Aorta (tissue), 5 donors: ENCODE results near the gene MVK. TPM values are rescaled to one million over a fixed set of nuclear protein-coding genes. Genes with fewer than 3 reads are reported as not detected.
A peak's percentile ranks its signal among the peaks of the same experiment; 100 is the strongest.

ENCODE experiments used
- ATAC-seq: fragments of 200-7000 bp; cut with Tn5 transposase; one replicate; pipeline ENCODE4 v1.9.1; 2022; ENCODE audit warnings: moderate library complexity; ENCODE audit not compliant: low FRiP score
- DNase-seq, 2 donors: peaks; one replicate each; pipeline ENCODE4 v3.0.0-alpha.2; 2020
- H3K27ac ChIP-seq, 2 donors: one replicate each; pipeline ENCODE4 v1.5.1; 2013; ENCODE audit warnings: low read length in 2 of 2, mild to moderate bottlenecking in 2 of 2, moderate library complexity in 2 of 2, control low read depth in 1 of 2, inconsistent platforms in 1 of 2, low read depth in 1 of 2
- H3K27me3 ChIP-seq, 2 donors: one replicate each; pipeline ENCODE4 v1.6.1; 2013; ENCODE audit warnings: control low read depth in 1 of 2, low read length in 1 of 2, mild to moderate bottlenecking in 1 of 2, moderate library complexity in 1 of 2; ENCODE audit not compliant: insufficient read depth in 2 of 2, control insufficient read depth in 1 of 2
- H3K36me3 ChIP-seq, 2 donors: one replicate each; pipeline ENCODE4 v1.6.1; 2013; ENCODE audit warnings: control low read depth in 1 of 2, low read length in 1 of 2, mild to moderate bottlenecking in 1 of 2; ENCODE audit not compliant: insufficient read depth in 2 of 2, control insufficient read depth in 1 of 2
- H3K4me1 ChIP-seq, 2 donors: one replicate each; pipeline ENCODE4 v1.6.1; 2013; ENCODE audit warnings: low read length in 2 of 2, control low read depth in 1 of 2, mild to moderate bottlenecking in 1 of 2, moderate library complexity in 1 of 2; ENCODE audit not compliant: insufficient read depth in 2 of 2, control insufficient read depth in 1 of 2
- H3K4me3 ChIP-seq, 2 donors: one replicate each; pipeline ENCODE4 v1.5.1; 2013; ENCODE audit warnings: low read length in 2 of 2, control low read depth in 1 of 2, mild to moderate bottlenecking in 1 of 2
- H3K9me3 ChIP-seq: one replicate; pipeline ENCODE4 v1.6.1; 2013; ENCODE audit warnings: mild to moderate bottlenecking, low read length; ENCODE audit not compliant: control insufficient read depth
- WGBS, 2 donors: extraction: QIAGEN DNeasy Blood & Tissue Kit; methylation state at CpG; one replicate each; pipeline ENCODE4 v1.1.7; 2013; 5-methylcytosine and 5-hydroxymethylcytosine counted together
- intact Hi-C, 2 donors: fragments of 100-400 bp; cut with DNase I; formaldehyde crosslinking; loops; one replicate each; pipeline versions ENCODE4 v1.14.2 to v1.15.0; 2022
- long read RNA-seq, 2 donors: library from polyadenylated mRNA; unstranded; transcript quantifications; one replicate each; pipeline ENCODE4 v2.0.0, GENCODE V29; 2020 to 2021
- polyA plus RNA-seq, 2 donors: library from polyadenylated mRNA; stranded (reverse); fragments of 200-250 nt; gene quantifications; one replicate each; pipeline ENCODE4 v1.2.3, GENCODE V29; 2013
- total RNA-seq, 2 donors: library from RNA; stranded (reverse); fragmentation: NEBNext Ultra II Directional; extraction: Animal tissue kit (Norgen Biotek cat#: 25700); gene quantifications; one replicate each; pipeline ENCODE4 v1.2.1, GENCODE V29; 2021
- donor health status: healthy with polysubstance abuse.
- donor health status: Bipolar disorder and iron deficiency.
- donor health status: DM: no; HTN: no; CAD: no.
- donor health status: DM: no; HTN: no; CAD: no.
- donor health status: DM: yes; HTN: yes; CAD: no.

MVK gene
- total RNA-seq (10 to 100 TPM in 1 of 2 donors, 1 to 10 TPM in 1; 8.5 to 12.4 TPM), polyA plus RNA-seq (10 to 100 TPM; 12.6 to 14.3 TPM)
- long read RNA-seq, donor 1, transcript MVK-201 (11 exons, 1,956 nt) = major isoform, 64 of 95 reads
- long read RNA-seq, donor 1, transcript MVK-202 (10 exons, 1,770 nt) = minor isoform, 5 of 95 reads
- long read RNA-seq, donor 1, partial matches to known transcripts = 10 of 95 reads
- long read RNA-seq, donor 1, other reads (novel, unspliced or antisense) = 11 of 95 reads
- long read RNA-seq, donor 2, full-length matches to known transcripts = 14 of 21 reads
- long read RNA-seq, donor 2, partial matches to known transcripts = 1 of 21 reads
- long read RNA-seq, donor 2, other reads (novel, unspliced or antisense) = 6 of 21 reads

DNA sequence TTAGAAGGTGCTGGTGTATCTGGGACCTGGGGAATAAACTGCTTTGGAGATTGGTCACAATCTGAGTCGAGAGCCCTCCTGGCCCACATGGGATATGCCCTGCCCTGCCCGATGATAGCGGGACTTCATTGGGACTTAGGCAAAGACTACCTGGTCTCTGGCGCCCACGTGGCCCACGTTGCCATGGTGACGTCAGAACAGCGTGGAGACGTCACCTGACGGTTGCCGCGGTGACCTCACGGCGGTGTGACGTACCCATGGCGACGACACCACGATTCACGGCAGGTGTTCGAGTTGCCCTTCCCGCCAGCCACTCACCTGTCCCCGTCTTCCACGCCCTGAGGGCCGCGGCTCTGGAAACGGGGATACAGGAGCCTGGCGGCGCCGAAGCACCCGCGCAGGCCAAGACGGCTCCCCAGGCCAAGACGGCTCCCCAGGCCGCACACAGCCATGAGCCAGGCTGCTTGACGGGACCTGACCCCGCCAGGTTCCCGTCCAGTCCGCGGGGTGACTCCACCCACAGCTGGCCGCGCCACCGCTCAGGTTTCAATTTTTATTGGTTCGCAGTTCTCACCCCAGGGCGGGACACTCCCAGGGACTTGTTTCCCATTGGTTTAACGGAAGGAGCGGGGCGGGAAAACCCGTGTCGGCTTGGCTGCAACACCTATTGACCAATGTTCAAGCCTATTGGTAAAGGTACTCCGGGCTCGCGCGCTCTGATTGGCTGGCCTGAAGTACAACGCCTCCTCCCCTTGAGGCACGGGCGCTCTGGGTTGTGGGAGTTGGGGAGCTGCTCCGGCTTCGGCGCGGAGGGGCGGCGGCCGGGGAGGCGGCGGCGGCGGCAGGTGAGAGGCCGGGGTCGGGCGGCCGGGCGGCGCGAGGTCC lies at the start of gene MVK, which contains the start of gene MMAB:
Gene MVK (plus strand): TSS at position 766 of the 885 bp plus-strand sequence. CDS start 1,029 bp downstream, outside the sequence.
Gene MMAB (minus strand): TSS at position 476 of the 885 bp plus-strand sequence. CDS start 24 bp downstream, at position 452.
- peak; percentile 98 for ATAC-seq
- WGBS, 2 donors = 0% methylated on average over 72 to 74 of the region's 74 CpGs
- DNase-seq = peak; percentile 98 to 99
- H3K27me3 ChIP-seq = no peaks in the 10 kb centered on the region
- peaks cover 1 to 3% of the 10 kb centered on the region in 2 donors for H3K36me3 ChIP-seq
- intact Hi-C loops = no loop called here
- no peaks in the 10 kb centered on the region for H3K9me3 ChIP-seq
- peak within 1 kb of the TSS in 1 of 2 donors; percentile 58 for H3K27ac ChIP-seq
- peaks cover 0 to 3% of the 10 kb centered on the region in 2 donors for H3K4me1 ChIP-seq
- peak within 1 kb of the TSS; percentile 86 to 92 for H3K4me3 ChIP-seq

DNA sequence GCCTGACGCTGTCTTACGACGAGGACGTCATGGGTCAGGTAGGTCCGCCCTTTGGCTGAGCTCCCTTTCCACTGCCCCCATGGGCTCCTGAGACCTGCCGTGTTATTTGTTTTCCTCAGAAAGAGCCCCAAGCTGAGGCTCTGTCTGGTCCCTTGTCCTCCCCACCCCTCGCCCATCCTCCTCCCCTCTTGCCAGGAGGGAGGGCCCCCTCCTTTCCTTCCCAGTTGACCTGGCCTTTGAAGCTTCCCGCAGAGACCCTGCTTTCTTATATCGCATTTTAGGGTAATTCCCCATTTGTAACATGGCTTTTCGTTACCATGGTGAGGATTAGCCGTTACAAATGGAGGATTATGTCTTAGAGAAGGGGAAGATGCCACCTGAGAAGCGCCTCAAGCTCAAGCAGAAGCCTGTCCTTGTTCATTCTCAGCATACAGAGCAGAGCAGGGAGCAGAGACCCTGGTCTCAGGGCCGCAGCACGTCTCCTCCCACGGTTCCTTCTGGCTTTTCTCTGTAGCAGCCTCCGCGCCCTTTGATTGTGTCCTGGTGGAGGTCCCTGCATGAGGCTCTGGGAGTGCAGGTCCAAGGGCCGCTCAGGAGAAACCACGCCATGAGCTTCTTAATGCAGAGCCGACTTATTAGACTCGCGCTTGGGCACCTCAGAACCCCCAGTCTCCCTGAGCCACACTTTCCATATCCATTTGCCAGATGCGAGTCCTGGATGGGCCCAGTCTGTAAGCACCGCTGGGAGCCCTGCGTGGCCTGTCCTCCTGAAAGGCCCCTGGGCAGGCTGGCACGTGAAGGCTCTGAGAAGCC lies 48.9 kb upstream of the MVK start:
- H3K4me1 ChIP-seq = no peaks in the 10 kb centered on the region
- intact Hi-C loops = loop anchor here (5.0 to 10.0 kb wide), 2 partner anchors 250 to 253 kb away; no protein-coding TSS in a partner anchor
- no peaks in the 10 kb centered on the region for H3K9me3 ChIP-seq
- 86 to 87% methylated on average over 26 of the region's 26 CpGs for WGBS, 2 donors
- H3K27ac ChIP-seq = no peak overlapping the region
- peaks cover 0 to 24% of the 10 kb centered on the region in 2 donors for H3K36me3 ChIP-seq
- no peak overlapping the region for H3K4me3 ChIP-seq
- H3K27me3 ChIP-seq = no peaks in the 10 kb centered on the region
- no peak for ATAC-seq
- DNase-seq = peak in 1 of 2 donors; percentile 33

DNA sequence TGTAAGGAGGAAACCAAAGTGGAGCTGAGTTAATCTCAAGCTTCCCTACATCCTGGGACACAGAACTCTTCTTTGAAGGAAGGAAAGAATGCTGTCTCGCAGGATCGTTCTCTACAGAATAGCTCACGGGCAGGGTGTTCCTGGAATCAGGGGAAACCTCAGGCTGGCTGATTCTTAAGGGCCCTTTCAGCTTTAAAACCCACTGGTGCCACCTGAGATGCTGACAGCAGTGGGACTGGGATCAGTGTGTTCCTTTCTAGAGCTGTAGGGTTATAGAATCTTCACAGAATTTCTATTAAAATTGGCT lies 48.4 kb upstream of the MVK start:
- DNase-seq = peak in 1 of 2 donors; percentile 6
- H3K36me3 ChIP-seq = peaks cover 0 to 25% of the 10 kb centered on the region in 2 donors
- 84 to 88% methylated on average over 3 of the region's 3 CpGs for WGBS, 2 donors
- H3K27me3 ChIP-seq = no peaks in the 10 kb centered on the region
- intact Hi-C loops = loop anchor here in 1 of 2 donors (10.0 kb wide), 1 partner anchor 250 kb away; no protein-coding TSS in a partner anchor
- no peaks in the 10 kb centered on the region for H3K4me1 ChIP-seq
- no peaks in the 10 kb centered on the region for H3K9me3 ChIP-seq
- no peak overlapping the region for H3K4me3 ChIP-seq
- ATAC-seq = no peak
- H3K27ac ChIP-seq = no peak overlapping the region

DNA sequence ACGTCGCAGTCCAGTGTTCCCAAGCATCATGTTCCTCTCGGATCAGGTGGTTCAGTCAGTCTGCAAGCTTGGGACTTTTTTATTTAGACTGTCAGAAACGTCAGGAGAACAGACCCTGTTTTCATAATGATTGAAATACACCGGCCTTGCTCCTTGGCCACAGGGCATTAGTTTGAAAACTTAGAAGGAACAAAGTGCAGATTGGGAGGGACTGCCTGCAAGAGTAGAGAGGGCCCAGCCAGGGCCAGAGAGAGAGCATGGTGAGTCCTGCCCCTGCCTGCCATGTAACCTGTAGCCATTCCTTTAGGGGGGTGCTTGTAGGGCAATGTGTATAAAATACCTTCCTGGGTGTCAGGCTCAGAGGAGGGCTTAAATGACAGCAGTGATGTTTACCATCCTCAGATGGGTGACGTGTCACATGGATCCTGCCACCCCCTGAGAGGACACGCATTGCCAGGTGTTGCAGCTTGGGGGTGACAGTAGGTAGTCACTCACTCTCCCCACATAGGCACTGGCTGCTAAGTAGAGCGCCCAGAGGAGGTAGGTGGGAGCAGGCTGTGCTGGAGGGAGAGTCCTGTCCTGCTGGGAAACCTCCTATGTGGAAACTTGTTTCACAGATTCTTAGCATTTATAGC lies 46.0 kb upstream of the MVK start:
- no peaks in the 10 kb centered on the region for H3K9me3 ChIP-seq

DNA sequence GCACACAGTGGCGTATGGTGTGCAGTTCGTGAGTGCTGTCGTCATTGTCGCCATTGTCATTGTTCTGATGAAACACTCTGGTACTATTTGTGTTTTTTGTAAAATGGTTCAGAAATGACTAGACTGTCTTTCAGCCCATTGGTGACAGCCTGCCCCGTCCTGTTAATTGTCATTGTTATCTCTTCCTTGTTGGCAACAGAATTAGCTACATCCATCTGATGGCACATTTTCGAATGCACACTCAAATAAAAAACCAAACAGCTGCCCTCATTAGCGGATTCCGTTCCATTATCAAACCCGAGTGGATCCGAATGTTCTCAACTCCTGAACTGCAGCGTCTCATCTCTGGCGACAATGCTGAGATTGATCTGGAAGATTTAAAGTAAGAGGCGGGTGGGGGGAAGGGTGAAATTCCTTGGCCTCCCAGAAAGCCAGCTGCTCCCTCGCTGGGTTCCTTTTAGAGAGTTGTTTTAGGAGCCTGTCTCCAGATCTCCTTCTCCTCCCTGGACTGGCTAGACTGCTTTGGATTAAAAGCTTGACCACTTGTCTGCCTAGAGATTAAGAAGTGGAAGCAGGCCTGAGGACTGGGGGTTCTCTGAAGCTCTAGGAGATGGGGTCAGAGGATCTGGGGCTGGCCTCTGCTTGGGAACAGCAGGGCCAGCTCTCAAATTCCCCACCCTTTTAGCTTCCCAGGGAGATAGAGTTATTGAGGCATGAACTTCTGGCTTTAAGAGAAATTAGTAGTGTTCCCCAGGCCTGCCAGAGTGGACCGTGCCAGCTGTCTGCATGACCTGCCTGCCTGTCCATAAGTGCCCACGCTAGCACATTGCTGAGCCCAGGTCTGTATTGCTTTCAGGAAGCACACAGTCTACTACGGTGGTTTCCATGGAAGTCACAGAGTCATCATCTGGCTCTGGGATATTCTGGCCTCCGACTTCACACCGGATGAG lies 43.6 kb upstream of the MVK start:
- Histone ChIP-seq H3K36me3 (peaks cover 0 to 14% of the 10 kb centered on the region in 2 donors), H3K4me1 (no peaks in the 10 kb centered on the region), H3K27me3 (no peaks in the 10 kb centered on the region), H3K4me3 (no peak overlapping the region), H3K27ac (no peak overlapping the region), H3K9me3 (no peaks in the 10 kb centered on the region)
- intact Hi-C loops = loop anchor here in 1 of 2 donors (10.0 kb wide), 1 partner anchor 245 kb away; no protein-coding TSS in a partner anchor
- WGBS, 2 donors = 72 to 76% methylated on average over 19 of the region's 19 CpGs
- DNase-seq = peak; percentile 28 to 53
- ATAC-seq = no peak

More for the DNA sequence above, 46.0 kb upstream of the MVK start:
- WGBS, 2 donors = 82 to 83% methylated on average over 8 of the region's 8 CpGs
- no peak overlapping the region for H3K27ac ChIP-seq
- H3K27me3 ChIP-seq = no peaks in the 10 kb centered on the region
- intact Hi-C loops = loop anchor here in 1 of 2 donors (10.0 kb wide), 1 partner anchor 247 kb away; no protein-coding TSS in a partner anchor
- ATAC-seq (no peak), DNase-seq (no peak)
- peaks cover 0 to 14% of the 10 kb centered on the region in 2 donors for H3K36me3 ChIP-seq
- no peaks in the 10 kb centered on the region for H3K4me1 ChIP-seq
- H3K4me3 ChIP-seq = no peak overlapping the region

DNA sequence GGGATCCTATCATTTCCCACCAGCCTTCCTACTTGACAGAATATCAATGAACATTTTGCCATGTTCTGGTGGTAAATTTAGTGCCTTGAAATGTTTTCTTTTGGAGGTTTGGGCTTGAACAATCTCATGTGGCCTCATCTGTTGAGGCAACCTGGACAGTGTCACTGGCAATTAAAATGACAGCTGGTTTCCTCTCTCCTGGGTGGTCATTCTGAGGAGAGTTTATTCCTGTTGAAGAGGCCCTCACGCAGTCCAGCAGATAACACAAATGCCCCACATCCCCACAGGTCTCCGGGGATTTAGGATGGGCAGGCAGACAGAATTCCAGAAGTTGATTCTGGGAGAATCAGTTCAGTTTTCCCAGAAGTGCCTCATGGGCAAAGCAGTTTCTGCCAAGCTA lies 42.2 kb upstream of the MVK start:
- ATAC-seq = no peak
- peak in 1 of 2 donors; percentile 43 for DNase-seq
- WGBS, 2 donors = 58 to 67% methylated on average over 2 of the region's 2 CpGs
- H3K27ac ChIP-seq = no peak overlapping the region
- intact Hi-C loops = no loop called here
- H3K9me3 ChIP-seq = no peaks in the 10 kb centered on the region
- no peaks in the 10 kb centered on the region for H3K4me1 ChIP-seq
- H3K4me3 ChIP-seq = no peak overlapping the region
- H3K36me3 ChIP-seq = peaks cover 0 to 19% of the 10 kb centered on the region in 2 donors
- H3K27me3 ChIP-seq = no peaks in the 10 kb centered on the region

DNA sequence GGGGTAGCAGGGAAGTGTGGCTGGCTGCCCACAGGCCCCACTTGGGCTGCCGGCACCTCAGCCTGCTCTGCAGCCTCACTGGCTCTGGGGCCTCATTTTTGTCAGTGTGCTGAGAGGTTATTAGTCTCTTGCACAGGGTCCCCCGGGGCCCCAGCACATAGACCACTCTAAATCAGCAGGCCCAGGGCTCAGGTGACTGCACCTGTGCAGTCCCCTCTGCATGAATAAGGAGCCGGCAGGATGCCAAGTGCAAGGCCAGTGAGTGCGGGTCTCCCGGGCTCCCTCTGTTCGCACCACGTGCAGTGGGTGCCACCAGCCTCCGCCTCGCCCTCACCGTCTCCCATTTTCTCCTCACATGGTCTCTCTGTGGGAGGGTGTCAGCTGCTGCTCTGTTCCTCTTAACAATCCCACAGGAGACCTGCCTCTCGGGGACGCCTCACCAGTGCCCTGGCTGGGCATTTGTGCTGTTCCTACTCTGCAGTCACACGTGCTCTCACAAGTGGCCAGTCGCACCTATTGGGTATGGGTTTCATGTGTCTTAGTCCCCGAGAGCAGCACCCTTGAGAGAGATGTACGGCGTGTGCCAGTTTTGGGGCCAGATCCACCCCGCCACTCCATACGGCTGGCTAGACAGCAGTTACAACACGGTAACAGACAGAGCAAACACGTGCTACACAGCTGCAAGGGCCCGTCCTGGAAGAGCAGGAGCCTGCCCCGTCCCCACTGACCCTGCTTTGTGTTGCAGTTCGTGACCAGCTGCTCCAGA lies 40.7 kb upstream of the MVK start:
- intact Hi-C loops = no loop called here
- Histone ChIP-seq H3K9me3 (no peaks in the 10 kb centered on the region), H3K27me3 (no peaks in the 10 kb centered on the region), H3K4me1 (no peaks in the 10 kb centered on the region), H3K27ac (no peak overlapping the region), H3K36me3 (peaks cover 0 to 10% of the 10 kb centered on the region in 2 donors), H3K4me3 (no peak overlapping the region)
- ATAC-seq (no peak), DNase-seq (peak; percentile 40 to 71)
- WGBS, 2 donors = 83 to 86% methylated on average over 24 of the region's 24 CpGs
